ENCODE data around the gene SLC6A12. TPM values are rescaled to one million over a fixed set of nuclear protein-coding genes. Genes with fewer than 3 reads are reported as not detected.

Gene SLC6A12
- total and polyA plus RNA-seq, 11 donors: 0.11 to 3.8 (median 0.86) TPM; not detected in 1

GRCh38 chr12:224330-224729, 10.4 kb upstream of the SLC6A12 start:
- intact Hi-C loops (cut with DNase I): no loop called here
- H3K4me1 ChIP-seq: peaks cover 0 to 5% (median 0%) of the 10 kb centered on the region in 12 donors
- H3K27ac ChIP-seq: no peak overlapping the region
- peaks cover 0 to 6% (median 0%) of the 10 kb centered on the region in 9 donors for H3K27me3 ChIP-seq
- 87 to 96% (median 90%) methylated on average over 9 of the region's 9 CpGs for WGBS, 4 donors
- no peaks in the 10 kb centered on the region for H3K9me3 ChIP-seq
- ATAC-seq (no peak), DNase-seq (no peak)
- TF ChIP-seq POLR2A (IDR thresholded peaks at IDR 0.05) (no peak), CTCF (IDR thresholded peaks at IDR 0.05) (no peak)
- no peak overlapping the region for H3K4me3 ChIP-seq
- H3K36me3 ChIP-seq: no peaks in the 10 kb centered on the region

GRCh38 chr12:223841-224240, 9.9 kb upstream of the SLC6A12 start:
- no peak for TF ChIP-seq CTCF (IDR thresholded peaks at IDR 0.05)
- TF ChIP-seq POLR2A (IDR thresholded peaks at IDR 0.05): no peak
- intact Hi-C loops (cut with DNase I): no loop called here
- 75 to 78% (median 76%) methylated on average over 9 to 11 of the region's 11 CpGs for WGBS, 4 donors
- DNase-seq: no peak
- Histone ChIP-seq H3K4me3 (no peak overlapping the region), H3K27me3 (peaks cover 0 to 6% (median 0%) of the 10 kb centered on the region in 9 donors), H3K27ac (no peak overlapping the region), H3K36me3 (no peaks in the 10 kb centered on the region), H3K9me3 (no peaks in the 10 kb centered on the region), H3K4me1 (peaks cover 0 to 6% (median 0%) of the 10 kb centered on the region in 12 donors)
- ATAC-seq: no peak

GRCh38 chr12:221736-222135, 7.8 kb upstream of the SLC6A12 start:
- no peak for TF ChIP-seq POLR2A (IDR thresholded peaks at IDR 0.05)
- no peak for TF ChIP-seq CTCF (IDR thresholded peaks at IDR 0.05)
- WGBS, 4 donors: 82 to 87% (median 86%) methylated on average over 5 to 6 of the region's 6 CpGs
- Histone ChIP-seq H3K4me3 (no peak overlapping the region), H3K36me3 (no peaks in the 10 kb centered on the region), H3K27ac (no peak overlapping the region), H3K9me3 (no peaks in the 10 kb centered on the region), H3K4me1 (peaks cover 0 to 6% (median 0%) of the 10 kb centered on the region in 12 donors), H3K27me3 (peaks cover 0 to 6% (median 0%) of the 10 kb centered on the region in 9 donors)
- no peak for ATAC-seq
- intact Hi-C loops (cut with DNase I): no loop called here
- no peak for DNase-seq

- no peak for ATAC-seq
- Histone ChIP-seq H3K4me1 (peaks cover 0 to 6% (median 0%) of the 10 kb centered on the region in 12 donors), H3K36me3 (no peaks in the 10 kb centered on the region)
Measured at GRCh38 chr12:220946-221550, 7.1 kb upstream of the SLC6A12 start.

More at GRCh38 chr12:220946-221550, 7.1 kb upstream of the SLC6A12 start:
- no peak for DNase-seq
- Histone ChIP-seq H3K27ac (no peak overlapping the region), H3K9me3 (no peaks in the 10 kb centered on the region), H3K27me3 (peaks cover 0 to 6% (median 0%) of the 10 kb centered on the region in 9 donors), H3K4me3 (no peak overlapping the region)
- intact Hi-C loops (cut with DNase I): no loop called here
- TF ChIP-seq POLR2A (IDR thresholded peaks at IDR 0.05): no peak
- no peak for TF ChIP-seq CTCF (IDR thresholded peaks at IDR 0.05)
- 83 to 88% (median 86%) methylated on average over 14 to 19 of the region's 19 CpGs for WGBS, 4 donors

Data from heart left ventricle (tissue), 16 donors.